ENCODE data around the gene SYT3.

SYT3 gene

DNA sequence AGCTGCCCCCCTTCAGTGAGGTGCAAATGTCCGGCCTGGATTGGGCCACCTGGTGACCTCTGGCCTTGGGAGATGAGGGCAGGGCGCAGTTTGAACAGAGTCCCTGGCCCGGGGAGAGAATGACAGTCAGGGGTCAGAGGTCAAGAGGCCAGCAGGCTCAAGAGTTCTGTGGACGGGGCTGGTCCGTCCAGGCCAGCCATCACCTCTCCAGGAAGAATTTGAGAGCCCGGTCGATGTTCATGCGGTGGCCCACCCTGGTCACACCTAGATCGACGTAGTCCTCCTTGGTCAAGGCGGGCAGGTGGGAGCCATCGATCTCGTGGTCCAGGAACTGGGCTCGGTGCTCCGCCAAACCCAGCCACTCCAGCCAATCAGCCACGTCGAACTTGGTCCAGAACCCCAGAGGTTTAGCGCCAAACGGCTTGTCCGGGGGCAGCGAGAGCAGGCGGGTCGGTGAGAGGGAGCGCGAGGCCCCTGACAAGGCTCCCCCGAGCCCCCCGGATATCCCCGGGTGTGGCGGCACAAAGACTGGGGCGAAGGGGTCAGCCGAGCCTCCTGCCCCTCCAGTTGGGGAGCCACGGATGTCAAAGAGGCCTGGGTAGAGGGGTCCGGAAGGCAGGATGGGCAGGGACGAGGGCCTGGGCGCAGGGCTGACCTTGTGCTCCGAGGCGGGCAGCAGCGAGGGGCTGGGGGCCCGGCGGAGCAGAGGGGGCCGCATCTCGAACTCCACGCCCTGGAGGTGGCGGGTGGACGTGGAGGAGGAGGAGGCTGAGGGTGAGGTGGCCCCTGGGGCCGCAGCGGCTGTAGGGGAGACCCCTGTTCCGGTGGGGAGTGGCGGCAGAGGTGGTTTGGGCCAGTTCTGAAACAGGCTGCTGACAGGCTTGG is 22.3 kb upstream of the SYT3 start:
- FAIRE-seq, result no peak

DNA sequence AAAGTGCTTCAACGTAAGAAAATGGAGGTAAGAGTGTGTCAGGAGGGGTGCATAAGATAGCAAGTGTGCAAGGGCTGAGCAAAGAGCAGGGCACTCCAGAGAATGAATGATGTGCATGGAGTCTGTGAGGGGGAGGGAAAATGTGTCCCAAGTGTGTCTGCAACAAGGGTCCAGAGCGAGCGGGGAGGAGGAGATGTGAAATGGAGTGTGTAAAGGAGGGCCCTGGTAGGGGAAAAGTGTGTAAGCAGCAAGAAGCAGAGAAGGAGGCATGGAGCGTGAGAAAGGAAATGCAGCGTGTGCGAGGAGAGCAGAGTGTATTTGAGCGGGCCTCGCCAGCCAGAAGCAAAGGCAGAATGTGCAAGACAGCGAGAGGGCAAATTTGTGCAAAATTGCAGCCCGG is 21.3 kb upstream of the SYT3 start:
- no peak for FAIRE-seq

DNA sequence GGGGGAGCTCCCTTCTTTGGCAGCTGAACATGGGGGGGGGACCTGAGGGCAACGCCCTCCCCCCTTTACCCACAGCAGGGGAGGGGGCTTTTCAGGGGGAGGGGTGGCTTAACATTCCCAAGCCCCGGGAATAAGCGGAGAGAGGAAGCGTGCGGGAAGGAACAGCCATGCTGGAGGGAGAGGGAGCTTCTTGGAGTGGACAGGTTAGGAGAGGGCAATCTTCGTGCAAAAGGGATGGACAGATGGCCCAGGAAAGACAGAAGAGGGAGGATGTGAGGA is 20.3 kb upstream of the SYT3 start:
- FAIRE-seq, result no peak

DNA sequence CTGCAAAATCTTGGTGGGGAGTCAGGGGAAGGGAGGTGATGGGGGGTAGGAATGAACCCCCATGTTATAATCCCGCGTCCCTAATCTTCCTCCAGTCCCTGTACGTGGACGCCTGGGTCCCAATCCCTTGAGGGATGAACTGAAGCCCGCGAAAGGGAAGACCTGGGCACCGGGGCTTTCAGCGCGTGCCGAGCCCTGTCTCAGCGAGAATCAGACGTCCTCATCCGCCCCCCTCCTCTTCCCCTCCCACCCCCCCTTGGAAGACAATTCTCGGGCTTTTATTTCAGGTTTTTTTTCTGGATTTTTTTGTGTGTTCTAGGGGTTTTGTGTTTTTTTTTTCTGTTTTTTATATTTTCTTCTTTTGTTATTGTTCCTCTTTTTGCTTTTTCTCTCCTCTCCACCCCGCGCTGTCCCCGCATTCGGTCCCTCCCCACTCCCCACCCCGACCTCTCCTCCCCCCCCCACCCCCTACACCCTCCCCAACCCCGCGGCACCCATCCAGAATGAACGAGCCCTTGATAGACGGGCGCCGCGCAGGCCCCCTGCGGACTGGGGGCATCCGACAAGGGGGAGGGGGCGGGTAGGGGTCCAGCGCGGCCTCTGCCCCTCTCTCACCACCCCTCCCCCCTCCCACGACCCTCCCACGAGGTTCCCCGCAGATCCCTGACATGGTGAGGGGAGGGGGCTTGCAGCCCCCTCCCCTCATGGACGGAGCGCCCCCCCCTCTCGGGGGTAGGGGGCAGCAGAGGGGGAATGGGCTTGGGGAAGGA is 19.8 kb upstream of the SYT3 start:
- no peak for FAIRE-seq

DNA sequence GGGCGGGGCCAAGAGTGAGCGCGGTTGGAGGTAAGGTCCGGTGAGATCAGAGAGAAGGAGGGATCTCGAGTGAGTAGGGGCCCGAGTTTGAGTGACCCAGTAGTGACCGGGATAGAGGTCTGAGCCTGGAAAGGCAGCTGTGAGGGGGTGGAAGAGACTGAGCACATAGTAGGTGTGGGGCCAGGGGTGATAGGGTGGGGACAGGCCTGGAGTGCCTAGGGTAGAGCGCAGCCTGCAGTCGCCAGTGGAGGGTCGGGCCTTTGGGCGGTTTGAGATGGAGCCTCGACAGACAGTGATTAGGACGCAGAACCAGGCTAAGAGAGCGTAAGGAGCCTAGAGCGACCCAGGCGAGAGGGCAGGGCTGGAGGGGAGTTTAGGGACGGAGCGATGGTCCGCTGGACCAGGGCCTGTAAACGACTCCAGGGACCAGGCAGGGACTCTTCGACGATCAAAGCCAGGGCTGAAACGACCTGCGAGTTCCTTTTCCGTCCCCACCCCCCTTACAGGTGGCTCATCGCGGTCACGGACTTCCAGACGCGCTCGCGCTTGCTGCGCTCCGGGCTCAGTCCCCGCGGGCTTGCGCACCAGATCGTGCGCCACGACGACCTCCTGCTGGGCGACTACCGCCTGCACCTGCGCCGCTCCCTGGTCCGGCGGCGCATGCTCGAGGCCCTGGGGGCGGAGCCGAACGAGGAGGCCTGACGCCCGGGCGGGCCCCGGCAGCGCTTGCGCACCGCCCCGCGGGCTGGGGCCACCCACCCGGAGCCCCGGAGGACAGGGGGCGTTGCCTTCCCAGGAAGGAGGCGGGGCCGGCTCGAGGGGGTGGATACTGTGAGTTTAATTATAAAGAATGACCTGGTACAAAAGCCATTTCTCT is 19.0 kb upstream of the SYT3 start:
- no peak for FAIRE-seq

DNA sequence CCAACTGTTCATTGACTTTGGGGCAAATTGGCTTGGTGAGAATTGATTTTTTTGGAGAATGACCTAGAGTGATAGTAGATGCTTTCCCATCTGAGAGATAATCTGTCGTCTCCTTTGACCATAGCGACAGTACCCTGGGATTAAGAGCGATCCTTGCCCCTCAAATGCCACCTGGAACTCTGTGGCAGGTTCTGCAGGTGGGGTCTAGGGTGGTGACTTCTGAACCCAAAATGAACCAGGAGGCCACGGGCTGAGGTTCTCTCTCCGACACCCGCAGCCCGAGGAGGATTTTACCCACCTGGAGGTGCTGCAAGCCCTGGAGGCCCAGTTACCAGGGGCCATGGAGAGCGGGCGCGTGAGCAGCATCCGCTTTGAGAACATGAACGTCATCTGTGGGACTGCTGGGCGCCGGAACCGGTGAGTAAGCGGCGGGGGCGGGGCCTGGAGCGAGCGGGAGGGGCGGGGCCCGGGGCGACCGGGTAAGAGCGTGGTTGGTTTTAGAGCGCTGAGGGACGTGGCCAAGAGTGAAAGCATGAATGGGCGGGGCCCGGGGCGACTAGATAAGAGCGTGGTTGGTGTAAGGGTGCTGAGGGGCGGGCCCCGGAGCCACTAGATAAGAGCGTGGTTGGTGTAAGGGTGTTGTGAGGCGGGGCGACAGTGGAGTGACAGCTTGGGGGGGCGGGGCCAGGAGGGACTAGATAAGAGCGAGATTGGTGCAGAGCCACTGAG is 18.2 kb upstream of the SYT3 start:
- peak; percentile 99 for FAIRE-seq

DNA sequence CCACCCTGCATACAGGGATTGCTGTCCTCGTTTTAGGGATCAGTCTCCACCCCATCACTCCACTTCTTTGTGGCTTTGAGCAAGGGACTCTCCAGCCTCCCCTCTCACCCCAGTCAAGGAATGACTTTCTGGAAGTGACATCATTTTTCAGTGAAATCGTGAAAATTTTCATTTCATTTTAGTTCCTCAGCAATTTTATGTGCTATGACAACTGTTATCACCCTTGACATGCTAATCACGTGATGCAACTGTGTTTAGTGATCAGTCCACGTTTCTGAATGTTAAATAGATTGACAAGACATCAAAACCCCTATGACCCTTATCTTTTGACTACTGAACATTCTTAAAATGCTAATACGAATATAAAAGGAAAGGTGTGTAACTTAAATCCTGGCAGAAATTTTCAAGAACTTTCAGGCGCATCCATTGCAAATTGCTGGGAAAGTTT is 17.6 kb upstream of the SYT3 start:
- no peak for FAIRE-seq

DNA sequence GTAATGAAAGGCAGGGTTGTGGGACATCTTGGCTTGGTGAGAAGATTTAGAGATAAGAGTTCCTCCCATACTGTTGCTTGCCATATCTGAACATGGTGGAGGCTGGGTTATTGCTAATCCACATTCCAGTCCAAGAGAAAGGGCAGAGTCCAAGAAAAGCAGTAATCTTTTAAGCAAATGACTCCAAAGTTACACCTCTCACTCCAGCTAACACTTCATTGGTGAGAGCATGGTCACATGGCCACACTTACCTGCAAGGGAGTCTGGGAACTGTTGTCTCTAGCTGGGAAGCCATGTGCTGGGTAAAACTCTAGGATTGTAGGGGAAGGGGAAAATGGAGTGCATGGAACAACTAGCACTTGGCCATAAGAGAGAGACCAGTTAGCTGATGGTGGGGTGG is 15.2 kb upstream of the SYT3 start:
- FAIRE-seq, result no peak

DNA sequence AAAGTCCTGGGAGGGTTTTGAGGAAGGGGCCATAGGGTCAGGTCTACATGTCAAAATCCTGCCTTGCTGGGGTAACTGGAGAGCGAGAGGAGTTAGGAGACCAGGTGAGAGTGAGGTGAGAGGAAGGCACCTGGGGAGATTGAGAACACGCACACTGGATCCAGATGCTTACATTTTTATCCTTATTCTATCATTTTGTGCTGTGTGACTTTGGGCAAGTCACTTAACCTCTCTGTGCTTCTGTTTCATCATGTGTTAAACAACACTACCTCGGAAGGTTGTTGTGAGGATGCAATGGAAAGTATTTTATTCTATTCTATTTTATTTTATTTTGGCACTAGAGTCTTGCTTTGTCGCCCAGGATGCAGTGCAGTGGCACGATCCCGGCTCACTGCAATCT is 13.0 kb upstream of the SYT3 start:
- no peak for FAIRE-seq

DNA sequence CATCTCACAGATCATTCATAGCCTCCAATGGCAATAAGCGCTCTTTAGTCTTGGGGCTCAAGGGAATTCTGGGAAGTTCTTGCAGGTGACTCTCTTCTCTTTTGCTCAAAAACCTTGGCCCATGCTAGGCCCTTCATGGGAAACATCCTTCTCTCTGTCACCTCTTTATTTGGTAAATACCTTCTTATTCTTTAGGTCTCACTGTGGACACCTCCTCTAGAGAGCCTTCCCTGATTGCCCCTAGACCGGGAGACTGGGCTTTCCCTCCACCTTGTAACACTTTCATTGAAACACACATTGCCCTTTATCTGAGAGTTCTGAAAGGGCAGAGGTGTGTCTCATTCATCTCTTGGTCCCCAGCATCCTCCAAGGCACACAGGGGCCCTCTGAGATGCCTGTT is 11.5 kb upstream of the SYT3 start:
- no peak for FAIRE-seq

DNA sequence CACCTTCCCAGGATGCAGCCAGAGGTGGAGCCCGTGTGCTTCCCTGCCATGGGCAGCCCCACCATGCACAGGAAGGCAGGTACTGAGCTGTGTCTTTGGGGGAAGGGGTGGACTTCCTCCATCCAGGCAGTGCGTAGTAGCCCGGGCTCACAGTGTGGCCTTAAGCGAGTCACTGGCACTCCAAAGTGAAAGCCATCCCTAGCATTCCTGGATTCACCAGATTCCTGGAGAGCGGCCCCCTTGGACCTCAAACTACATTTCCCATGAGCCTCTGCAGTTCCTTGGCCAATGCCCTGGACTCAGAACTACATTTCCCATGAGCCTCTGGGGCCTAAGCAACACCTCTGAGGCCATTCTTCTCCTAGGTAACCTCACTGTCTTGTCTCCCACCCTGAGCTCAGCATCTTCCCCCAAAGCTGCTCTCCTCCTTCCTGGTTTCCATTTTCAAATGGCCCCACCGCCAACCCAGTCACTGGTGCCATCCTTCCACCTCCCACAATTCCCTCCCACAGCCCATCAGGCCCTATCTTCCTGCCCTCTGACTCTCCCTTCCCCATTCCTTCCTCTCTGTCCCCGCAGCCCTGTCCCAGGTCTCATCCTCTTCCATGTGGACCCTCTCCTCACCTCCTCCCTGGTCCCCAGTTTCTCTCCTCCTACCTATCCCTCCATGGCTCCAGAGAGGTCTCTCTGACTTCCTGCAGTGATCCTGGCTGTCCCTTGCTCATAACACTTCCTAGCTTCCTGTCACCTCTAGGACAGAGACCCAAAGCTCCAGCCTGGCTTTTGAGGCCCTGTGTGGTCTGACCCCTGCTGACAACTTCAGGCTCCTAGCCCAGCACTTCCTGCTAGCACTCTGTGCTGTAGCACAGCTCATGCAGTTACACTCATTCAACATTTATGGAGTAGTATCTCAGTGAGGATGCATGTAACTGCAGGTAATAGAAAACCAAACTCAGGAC is 10.0 kb upstream of the SYT3 start, which contains the start of gene C19orf81:
Gene C19orf81, plus strand, starts transcription at position 13 of the 959 bp plus-strand sequence. Its CDS starts 0 bp downstream, at position 13.
- no peak for FAIRE-seq

DNA sequence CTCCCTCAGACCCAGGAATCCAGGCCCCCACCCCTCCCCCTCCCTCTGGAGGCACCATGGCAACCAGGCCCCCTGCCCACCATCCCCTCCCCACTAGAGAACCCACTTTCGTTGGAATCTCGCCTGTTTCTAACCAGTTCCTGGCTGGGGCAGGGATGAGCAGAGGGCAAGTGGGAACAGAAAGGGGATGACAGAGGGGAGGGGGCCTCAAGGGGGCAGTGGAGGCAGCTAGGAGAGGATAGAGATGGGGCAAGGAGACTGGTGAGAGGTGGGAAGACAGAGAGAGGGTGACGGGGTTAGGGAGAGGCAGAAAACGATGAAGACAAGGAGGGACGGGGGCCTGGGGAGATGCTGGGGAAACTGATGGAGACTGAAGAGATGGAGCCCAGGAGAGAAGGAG is 9.0 kb upstream of the SYT3 start:
- no peak for FAIRE-seq

DNA sequence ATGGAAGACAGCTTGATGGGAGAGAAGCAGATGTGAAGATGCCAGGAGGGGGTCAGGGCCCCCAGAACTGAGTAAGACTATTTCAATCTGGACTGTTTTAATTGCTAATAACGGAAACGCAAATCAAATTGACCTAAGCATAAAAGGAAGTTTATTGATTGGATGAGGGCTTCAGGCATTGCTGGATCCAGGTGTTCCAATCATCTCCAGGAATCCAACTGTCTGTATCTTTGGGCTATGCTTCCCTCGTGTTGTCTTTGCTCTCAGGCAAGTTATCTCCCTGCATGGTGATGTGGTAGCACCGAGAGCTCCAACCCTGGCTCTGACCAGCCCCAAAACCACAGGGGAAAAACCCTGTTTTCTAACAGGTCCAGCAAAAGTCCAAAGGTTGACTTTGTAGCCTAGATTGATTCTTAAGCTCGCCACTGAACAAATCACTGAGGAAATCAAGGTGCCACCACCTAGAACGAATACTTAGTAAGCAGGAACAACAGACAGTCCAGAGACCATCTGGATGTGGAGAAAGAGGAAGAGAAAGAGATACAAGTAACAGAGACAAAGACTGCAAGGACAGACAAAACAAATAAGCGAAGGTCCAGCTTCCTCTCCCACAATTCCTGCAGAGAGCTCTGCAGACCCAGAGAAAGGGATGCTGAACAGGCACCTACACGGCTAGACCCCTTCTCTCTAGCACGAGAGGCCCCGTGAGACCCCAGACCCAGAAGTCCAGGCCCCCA is 8.4 kb upstream of the SYT3 start:
- FAIRE-seq, result no peak

DNA sequence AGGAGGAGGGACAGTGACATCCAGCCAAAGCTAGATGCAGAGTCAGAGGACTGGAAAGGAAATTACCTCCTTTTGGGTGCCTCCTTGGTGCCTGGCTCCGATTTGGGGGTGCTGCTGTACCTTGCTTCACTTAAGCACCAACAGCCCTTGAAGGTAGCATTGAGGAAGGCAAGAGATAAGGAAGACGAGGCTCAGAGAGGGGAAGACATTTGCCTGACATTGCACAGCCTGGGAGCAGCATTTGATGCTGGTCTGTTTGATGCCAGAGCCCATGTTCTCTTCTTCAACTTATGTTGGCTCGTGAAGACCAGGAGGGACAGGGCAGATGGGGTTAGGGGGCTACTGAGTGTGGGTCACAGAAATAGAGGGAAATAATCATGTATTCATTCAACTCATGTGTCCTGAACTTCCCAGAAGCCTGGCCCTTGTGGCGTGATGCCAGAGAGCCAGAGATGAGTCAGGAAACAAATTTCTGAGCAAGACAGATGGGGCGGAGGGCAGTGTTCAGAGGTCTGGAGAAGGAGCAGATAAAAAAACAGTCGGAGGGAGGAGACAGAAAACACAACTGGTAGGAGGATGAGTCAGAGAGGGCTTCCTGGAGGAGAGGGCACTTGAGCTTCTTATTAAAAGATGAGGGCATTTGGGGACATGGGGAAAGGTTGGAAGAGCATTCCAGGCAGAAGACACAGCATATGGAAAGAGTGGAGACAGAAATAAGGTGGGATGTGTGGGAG is 6.6 kb upstream of the SYT3 start:
- FAIRE-seq, result no peak

DNA sequence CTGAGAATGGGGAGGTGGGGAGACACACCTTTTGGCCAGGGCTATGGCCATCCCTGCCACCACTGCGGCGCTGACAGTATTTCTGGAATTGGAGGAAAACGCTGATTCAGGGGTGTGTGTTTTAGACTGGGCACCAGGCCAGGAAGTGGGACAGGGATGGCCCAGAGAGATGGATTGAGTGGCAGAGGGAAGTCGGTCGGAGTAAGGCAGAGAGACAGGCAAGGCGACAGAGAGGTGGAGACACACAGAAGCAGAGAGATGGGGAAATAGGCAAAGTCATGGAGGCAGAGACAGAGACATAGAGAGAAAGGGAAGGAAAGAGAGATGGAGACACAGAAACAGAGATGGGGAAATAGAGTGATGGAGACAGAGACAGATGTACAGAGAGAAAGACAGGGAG is 5.4 kb upstream of the SYT3 start:
- FAIRE-seq, result no peak

DNA sequence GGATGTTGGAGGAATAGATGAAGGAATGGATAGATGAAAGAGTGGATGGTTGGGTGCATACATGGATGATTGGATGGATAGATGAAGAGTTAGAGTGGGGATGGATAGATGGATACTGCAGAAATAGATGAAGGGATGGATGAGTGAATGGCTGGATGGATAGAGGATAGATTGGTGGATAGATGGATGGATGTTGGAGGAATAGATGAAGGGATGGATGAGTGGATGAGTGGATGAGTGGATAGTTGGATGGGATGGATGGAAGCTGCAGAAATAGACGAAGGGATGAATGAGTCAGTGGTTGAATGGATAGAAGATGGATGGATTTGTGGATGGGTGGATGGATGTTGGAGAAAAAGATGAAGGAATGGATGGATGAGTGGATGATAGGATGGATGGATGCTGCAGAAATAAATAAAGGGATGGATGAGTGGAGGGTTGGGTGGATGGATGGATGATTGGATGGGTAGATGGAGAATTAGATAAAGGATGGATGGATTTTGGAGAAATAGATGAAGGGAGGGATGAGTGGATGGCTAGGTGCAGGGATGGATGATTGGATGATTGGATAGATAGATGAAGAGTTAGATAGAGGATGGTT is 4.7 kb upstream of the SYT3 start:
- FAIRE-seq, result no peak

DNA sequence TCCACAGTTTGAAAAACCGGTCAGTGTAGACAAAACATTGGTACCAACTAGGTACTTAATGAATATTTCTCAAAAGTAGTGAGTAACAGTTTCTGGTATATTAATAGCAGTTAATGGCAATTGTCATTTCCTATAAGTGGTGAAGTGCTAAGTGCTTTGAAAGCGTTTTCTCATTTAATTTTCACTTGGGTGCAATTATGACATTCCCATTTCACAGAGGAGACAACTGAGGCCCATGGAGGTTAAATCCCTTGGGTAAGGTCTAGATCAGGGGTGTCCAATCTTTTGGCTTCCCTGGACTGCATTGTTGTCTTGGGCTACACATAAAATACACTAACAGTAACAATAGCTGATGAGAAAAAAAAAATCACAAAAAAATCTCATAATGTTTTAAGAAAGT is 687 bp upstream of the SYT3 start:
- no peak for FAIRE-seq

DNA sequence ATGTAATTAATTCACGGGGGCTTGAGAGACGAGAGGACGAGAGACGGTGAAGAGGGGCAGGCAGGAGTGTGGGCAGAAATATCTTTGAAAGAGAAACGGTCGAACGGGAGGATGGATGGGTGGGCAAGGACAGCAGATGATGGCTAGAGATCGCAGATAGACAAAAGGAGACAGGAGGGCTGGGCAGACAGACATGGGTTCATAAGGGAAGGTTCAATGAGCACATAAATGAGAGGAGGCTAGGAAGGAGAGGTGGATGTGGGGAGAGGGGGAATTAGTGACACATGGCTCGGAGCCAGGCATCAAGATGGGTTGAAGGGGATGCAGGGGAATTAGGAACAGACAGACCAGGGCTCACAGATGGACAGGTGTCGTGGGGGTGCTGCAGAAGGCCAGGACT is 1.1 kb downstream of the SYT3 start:
- FAIRE-seq, result no peak

DNA sequence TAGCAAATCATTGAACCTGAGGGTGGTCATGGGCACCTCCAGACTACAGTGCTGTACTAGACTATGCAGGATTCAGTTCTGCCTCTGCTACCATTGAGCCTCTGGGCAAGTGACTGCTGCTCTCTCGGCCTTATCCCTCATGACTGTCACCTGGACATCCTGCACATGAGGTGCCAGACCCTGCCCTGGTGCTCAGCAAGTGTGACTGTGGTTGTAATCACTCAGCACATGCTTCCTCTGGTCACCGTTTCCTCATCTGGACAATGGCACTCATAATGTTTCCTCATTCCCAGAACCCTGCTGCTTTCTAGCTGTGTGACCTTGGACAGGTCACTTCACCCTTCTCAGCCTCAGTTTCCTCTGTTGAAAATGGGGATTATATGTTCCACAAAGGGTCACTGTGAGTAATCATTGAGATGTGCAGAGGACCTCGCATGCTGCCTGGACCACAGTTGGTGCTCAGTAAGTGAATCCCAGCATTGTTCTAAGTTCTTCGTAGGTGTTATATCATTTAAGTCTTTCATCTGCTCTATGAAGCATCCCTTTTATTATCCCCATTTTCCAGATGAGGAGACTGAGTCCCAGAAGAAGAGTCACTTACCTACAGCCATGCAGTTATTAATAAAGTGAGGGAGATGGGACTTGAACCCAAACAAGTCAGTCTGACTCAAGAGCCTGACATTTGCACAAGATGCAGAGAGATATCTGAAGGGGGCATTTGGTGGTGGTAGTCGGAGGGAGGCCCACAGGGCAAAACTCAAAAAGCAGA is 3.2 kb downstream of the SYT3 start:
- no peak for FAIRE-seq
